SK-N-SH treated with all-trans-retinoic acid at 6 μM for 48 hours (cell line): ENCODE measurements around the gene ADIG.

Experiments used
- BACH2 ChIP-seq: fragments of 250-450 bp; sonication (Bioruptor Pico); IDR thresholded peaks from 2 replicates; pipeline ENCODE4 v1.9.0; 2021; ENCODE audit warnings: mild to moderate bottlenecking, borderline replicate concordance
- PATZ1 ChIP-seq: fragments of 250-450 bp; sonication (Bioruptor Pico); IDR thresholded peaks from 2 replicates; pipeline ENCODE4 v1.8.0; 2020; ENCODE audit warnings: mild to moderate bottlenecking, moderate library complexity, borderline replicate concordance
- SNAI2 ChIP-seq: fragments of 250-450 bp; sonication (Bioruptor Pico); IDR thresholded peaks from 2 replicates; pipeline ENCODE4 v1.5.0; 2020; ENCODE audit warnings: mild to moderate bottlenecking, moderate library complexity

- TF ChIP-seq BACH2 (CRISPR knock-in tag) (no peak), PATZ1 (CRISPR knock-in tag) (no peak), SNAI2 (CRISPR knock-in tag) (no peak)
Observed at GRCh38 chr20:38545771-38546170, 35.2 kb upstream of the ADIG start.
